Type B pancreatic cell (in vitro differentiated cells): ENCODE measurements around the gene OR2S2. TPM values are rescaled to one million over a fixed set of nuclear protein-coding genes. Genes with fewer than 3 reads are reported as not detected.

ENCODE experiments used
- DNase-seq: peaks from one replicate; pipeline ENCODE4 v3.0.0; 2021; ENCODE audit warnings: mixed read lengths; ENCODE audit not compliant: unreplicated experiment; ENCODE audit errors: extremely low spot score
- H3K27ac Mint-ChIP-seq: 2 replicates; pipeline ENCODE4 v1.8.0; 2021; ENCODE audit warnings: mild to moderate bottlenecking, mixed read lengths
- H3K27me3 Mint-ChIP-seq: 2 replicates; pipeline ENCODE4 v1.8.0; 2021; ENCODE audit warnings: mixed read lengths
- H3K36me3 Mint-ChIP-seq: 2 replicates; pipeline ENCODE4 v1.8.0; 2021; ENCODE audit warnings: mixed read lengths
- H3K4me1 Mint-ChIP-seq: one replicate; pipeline ENCODE4 v1.8.0; 2021; ENCODE audit warnings: mixed read lengths; ENCODE audit not compliant: unreplicated experiment
- H3K4me3 Mint-ChIP-seq: 2 replicates; pipeline ENCODE4 v1.8.0; 2021; ENCODE audit warnings: mild to moderate bottlenecking, mixed read lengths
- H3K9me3 Mint-ChIP-seq: 2 replicates; pipeline ENCODE4 v1.8.0; 2021; ENCODE audit warnings: mixed read lengths
- total RNA-seq: library from RNA; stranded (reverse); gene quantifications from 2 replicates; pipeline ENCODE4 v1.2.1, GENCODE V29; 2021; ENCODE audit warnings: low replicate concordance
- TF ChIP-seq, protein P1 (sequence below): fragments of 200-600 bp; sonication (generic); conservative IDR thresholded peaks from 2 replicates; pipeline ENCODE4 v1.5.0; 2021; ENCODE audit warnings: antibody characterized with exemption, mild to moderate bottlenecking

Gene OR2S2
- total RNA-seq, 1 donor from 2014 or later = not detected

DNA sequence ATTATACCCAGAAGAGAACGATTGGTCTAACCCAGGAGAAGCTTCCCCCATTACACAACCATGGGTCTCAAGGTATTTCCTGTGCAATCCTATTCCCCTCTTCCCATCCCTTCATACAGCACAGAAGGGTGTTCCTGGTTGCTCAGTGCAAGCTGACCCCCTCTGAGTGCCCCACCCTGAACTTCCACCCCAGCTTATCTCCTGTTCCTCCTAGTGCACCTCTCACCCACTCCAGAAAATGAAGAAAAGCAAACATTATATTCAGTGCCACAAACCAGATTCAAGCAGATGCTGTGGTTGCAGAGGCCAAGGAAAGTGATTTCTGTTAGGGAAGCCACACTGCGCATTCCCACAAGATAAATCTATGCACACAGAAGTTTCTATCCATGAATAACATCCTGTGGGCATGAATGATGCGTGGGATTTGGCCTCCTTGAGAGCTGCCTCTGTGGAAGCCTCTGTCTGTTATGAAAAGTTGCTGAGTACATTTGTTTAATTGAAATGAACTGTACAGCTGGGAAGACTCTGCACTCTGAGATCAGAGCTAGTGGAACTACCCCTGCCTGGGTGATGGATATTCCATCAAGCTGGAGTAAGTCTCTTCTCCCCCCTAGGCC is 2.2 kb upstream of the OR2S2 start:
- Mint-ChIP-seq H3K36me3 (no peaks in the 10 kb centered on the region), H3K4me3 (no peak overlapping the region), H3K27ac (no peak overlapping the region), H3K4me1 (no peaks in the 10 kb centered on the region), H3K9me3 (no peaks in the 10 kb centered on the region), H3K27me3 (peaks cover 69% of the 10 kb centered on the region)
- TF ChIP-seq, protein P1, sequence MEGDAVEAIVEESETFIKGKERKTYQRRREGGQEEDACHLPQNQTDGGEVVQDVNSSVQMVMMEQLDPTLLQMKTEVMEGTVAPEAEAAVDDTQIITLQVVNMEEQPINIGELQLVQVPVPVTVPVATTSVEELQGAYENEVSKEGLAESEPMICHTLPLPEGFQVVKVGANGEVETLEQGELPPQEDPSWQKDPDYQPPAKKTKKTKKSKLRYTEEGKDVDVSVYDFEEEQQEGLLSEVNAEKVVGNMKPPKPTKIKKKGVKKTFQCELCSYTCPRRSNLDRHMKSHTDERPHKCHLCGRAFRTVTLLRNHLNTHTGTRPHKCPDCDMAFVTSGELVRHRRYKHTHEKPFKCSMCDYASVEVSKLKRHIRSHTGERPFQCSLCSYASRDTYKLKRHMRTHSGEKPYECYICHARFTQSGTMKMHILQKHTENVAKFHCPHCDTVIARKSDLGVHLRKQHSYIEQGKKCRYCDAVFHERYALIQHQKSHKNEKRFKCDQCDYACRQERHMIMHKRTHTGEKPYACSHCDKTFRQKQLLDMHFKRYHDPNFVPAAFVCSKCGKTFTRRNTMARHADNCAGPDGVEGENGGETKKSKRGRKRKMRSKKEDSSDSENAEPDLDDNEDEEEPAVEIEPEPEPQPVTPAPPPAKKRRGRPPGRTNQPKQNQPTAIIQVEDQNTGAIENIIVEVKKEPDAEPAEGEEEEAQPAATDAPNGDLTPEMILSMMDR = no peak
- no peak for DNase-seq

GRCh38 chr9:35956651-35957050 is 1.3 kb downstream of the OR2S2 start:
- no peaks in the 10 kb centered on the region for H3K36me3 Mint-ChIP-seq
- H3K4me1 Mint-ChIP-seq = no peaks in the 10 kb centered on the region
- TF ChIP-seq, protein P1 = no peak
- H3K4me3 Mint-ChIP-seq = no peak overlapping the region
- H3K9me3 Mint-ChIP-seq = no peaks in the 10 kb centered on the region
- no peak overlapping the region for H3K27ac Mint-ChIP-seq
- DNase-seq = no peak
- peaks cover 73% of the 10 kb centered on the region for H3K27me3 Mint-ChIP-seq

- Mint-ChIP-seq H3K4me1 (no peaks in the 10 kb centered on the region), H3K9me3 (no peaks in the 10 kb centered on the region), H3K36me3 (no peaks in the 10 kb centered on the region), H3K27me3 (peaks cover 60% of the 10 kb centered on the region), H3K27ac (no peak overlapping the region), H3K4me3 (no peak overlapping the region)
- TF ChIP-seq, protein P1 = peak; percentile 96
- DNase-seq = no peak
Observed at GRCh38 chr9:35954942-35955546, 2.9 kb downstream of the OR2S2 start.

DNA sequence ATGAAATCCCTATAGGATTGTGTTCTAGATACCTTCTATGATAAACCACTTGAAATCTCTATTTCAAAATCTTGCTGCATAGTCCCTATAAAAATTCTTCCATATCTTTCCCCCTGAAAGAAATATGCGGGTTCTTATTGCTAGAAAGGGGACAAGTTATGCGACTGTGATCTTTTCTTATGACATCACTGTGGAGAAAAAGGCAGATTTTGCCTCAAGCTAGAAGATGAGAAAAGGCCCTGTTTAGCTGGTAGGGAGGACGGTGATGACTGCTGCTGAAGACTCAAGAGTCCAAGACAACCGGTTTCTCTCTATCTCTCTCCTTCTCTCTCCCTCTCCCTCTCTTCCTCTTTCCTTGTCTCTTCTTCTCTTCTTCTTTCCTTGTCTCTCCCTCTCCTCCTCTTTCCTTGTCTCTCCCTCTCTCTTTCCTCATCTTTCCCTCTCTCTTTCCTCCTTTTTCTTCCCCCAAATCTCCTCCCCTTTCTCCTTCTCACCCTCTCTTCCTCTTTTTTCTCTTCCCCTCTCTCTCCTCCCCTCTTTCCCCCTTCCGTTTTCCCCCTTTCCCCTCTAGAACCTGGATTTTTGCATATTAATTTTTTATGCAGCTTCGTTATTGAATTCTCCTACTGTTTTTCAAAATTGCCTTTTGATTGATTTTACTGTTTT is 5.3 kb downstream of the OR2S2 start:
- Mint-ChIP-seq H3K27ac (no peak overlapping the region), H3K4me3 (no peak overlapping the region), H3K36me3 (no peaks in the 10 kb centered on the region), H3K27me3 (peaks cover 48% of the 10 kb centered on the region), H3K4me1 (no peaks in the 10 kb centered on the region), H3K9me3 (no peaks in the 10 kb centered on the region)
- no peak for DNase-seq
- TF ChIP-seq, protein P1 = no peak

DNA sequence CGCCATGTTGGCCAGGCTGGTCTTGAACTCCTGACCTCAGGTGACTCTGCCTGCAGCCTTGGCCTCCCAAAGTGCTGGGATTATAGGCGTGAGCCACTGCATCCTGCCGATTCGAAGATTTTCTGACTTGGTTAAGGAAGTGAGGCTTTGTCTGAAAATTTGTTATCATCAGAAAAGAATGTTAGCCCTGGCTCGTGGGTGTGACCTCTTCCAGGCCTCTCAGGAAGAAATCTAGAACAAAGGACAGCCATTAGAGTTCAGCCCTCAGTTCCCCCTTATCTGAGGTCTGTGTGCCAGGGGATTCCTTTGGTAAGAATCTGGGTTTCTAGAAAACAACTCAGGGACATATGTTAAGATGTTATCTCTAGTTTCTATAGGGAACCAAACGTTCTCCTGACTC is 6.2 kb downstream of the OR2S2 start:
- Mint-ChIP-seq H3K27ac (no peak overlapping the region), H3K27me3 (peaks cover 39% of the 10 kb centered on the region), H3K4me1 (no peaks in the 10 kb centered on the region), H3K9me3 (no peaks in the 10 kb centered on the region), H3K36me3 (no peaks in the 10 kb centered on the region), H3K4me3 (no peak overlapping the region)
- DNase-seq = no peak
- TF ChIP-seq, protein P1 = no peak
